ENCODE data around the gene AGAP1.

GRCh38 chr2:236038096-236038495 is 544.3 kb downstream of the AGAP1 start:
- TF ChIP-seq, protein P1, sequence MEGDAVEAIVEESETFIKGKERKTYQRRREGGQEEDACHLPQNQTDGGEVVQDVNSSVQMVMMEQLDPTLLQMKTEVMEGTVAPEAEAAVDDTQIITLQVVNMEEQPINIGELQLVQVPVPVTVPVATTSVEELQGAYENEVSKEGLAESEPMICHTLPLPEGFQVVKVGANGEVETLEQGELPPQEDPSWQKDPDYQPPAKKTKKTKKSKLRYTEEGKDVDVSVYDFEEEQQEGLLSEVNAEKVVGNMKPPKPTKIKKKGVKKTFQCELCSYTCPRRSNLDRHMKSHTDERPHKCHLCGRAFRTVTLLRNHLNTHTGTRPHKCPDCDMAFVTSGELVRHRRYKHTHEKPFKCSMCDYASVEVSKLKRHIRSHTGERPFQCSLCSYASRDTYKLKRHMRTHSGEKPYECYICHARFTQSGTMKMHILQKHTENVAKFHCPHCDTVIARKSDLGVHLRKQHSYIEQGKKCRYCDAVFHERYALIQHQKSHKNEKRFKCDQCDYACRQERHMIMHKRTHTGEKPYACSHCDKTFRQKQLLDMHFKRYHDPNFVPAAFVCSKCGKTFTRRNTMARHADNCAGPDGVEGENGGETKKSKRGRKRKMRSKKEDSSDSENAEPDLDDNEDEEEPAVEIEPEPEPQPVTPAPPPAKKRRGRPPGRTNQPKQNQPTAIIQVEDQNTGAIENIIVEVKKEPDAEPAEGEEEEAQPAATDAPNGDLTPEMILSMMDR (IDR thresholded peaks at IDR 0.05): no peak
- no peak for TF ChIP-seq POLR2A (IDR thresholded peaks at IDR 0.05)

Measured in thyroid gland (tissue), 4 donors.